GM12878 (cell line): ENCODE measurements around the gene ARHGAP15. TPM values are rescaled to one million over a fixed set of nuclear protein-coding genes. Genes with fewer than 3 reads are reported as not detected.

Experiments used
- ATAC-seq: fragments of 200-7000 bp; cut with Tn5 transposase; 3 replicates; pipeline ENCODE4 v1.9.1; 2020; ENCODE audit warnings: mild to moderate bottlenecking, moderate library complexity
- BruUV-seq: library from RNA; stranded (reverse); fragments of 400-500 nt; replicated peaks from 2 replicates; lab custom pipeline; 2021; lab: Mats Ljungman, UMichigan
- CTCF ChIA-PET: fragments of 300-600 bp; sonication (Branson Sonifier 250); formaldehyde crosslinking; extraction: SDS; loops from one replicate; lab custom pipeline; 2021; ENCODE audit warnings: inconsistent platforms; lab: Yijun Ruan, JAX
- POLR2A ChIA-PET: fragments of 350-600 bp; formaldehyde crosslinking; extraction: SDS; loops from one replicate; lab custom pipeline; 2021; ENCODE audit warnings: inconsistent platforms; lab: Charles Lee
- RAD21 ChIA-PET: fragments of 300-600 bp; sonication (Branson Sonifier 250); formaldehyde crosslinking; loops from one replicate; lab custom pipeline; 2023; ENCODE audit warnings: antibody characterized with exemption; ENCODE audit not compliant: unreplicated experiment; lab: Charles Lee
- SMC1A ChIA-PET: fragments of 300-600 bp; sonication (Branson Sonifier 250); formaldehyde crosslinking; loops from one replicate; lab custom pipeline; 2023; ENCODE audit not compliant: unreplicated experiment, uncharacterized antibody; lab: Charles Lee
- DNase-seq: peaks from one replicate; pipeline ENCODE4 v3.0.0-alpha.2; 2011; ENCODE audit warnings: low read depth, low spot score
- FAIRE-seq: peaks from 3 replicates; lab custom pipeline; 2011; peaks lifted over from hg19 to GRCh38; lab: Jason Lieb, UNC
- H2AFZ ChIP-seq: 2 replicates; pipeline ENCODE4 v1.6.0; 2011; ENCODE audit warnings: low read depth, low read length, control low read depth; ENCODE audit not compliant: control insufficient read depth
- H3K27ac ChIP-seq: 2 replicates; pipeline ENCODE4 v1.5.1; 2011; ENCODE audit warnings: control low read depth; ENCODE audit not compliant: control insufficient read depth, insufficient read depth
- H3K27me3 ChIP-seq, 2 experiments: replicated peaks in 1 of 2; 2 replicates each; pipeline versions ENCODE4 v1.6.0 to v1.6.1; 2011; ENCODE audit warnings: low read length in 1 of 2; ENCODE audit not compliant: control insufficient read depth in 2 of 2, insufficient read depth in 2 of 2
- H3K36me3 ChIP-seq, 2 experiments: 2 replicates each; pipeline ENCODE4 v1.5.1; 2011; ENCODE audit warnings: low read length in 1 of 2; ENCODE audit not compliant: control insufficient read depth in 2 of 2, insufficient read depth in 2 of 2
- H3K4me1 ChIP-seq: 2 replicates; pipeline ENCODE4 v1.6.1; 2011; ENCODE audit warnings: mild to moderate bottlenecking, low read length, moderate library complexity, mixed read lengths; ENCODE audit not compliant: control insufficient read depth, insufficient read depth
- H3K4me2 ChIP-seq: 2 replicates; pipeline ENCODE4 v1.6.0; 2011; ENCODE audit warnings: control low read depth; ENCODE audit not compliant: control insufficient read depth, insufficient read depth
- H3K4me3 ChIP-seq: fragments of 200-600 bp; sonication (generic); 2 replicates; pipeline ENCODE4 v1.5.1; 2016
- H3K79me2 ChIP-seq: 2 replicates; pipeline ENCODE4 v1.6.0; 2011; ENCODE audit warnings: low read length; ENCODE audit not compliant: control insufficient read depth, insufficient read depth
- H3K9ac ChIP-seq: 2 replicates; pipeline ENCODE4 v1.8.0; 2011; ENCODE audit warnings: low read length, control low read depth, mixed read lengths; ENCODE audit not compliant: control insufficient read depth, insufficient read depth
- H3K9me3 ChIP-seq: replicated peaks from 3 replicates; pipeline ENCODE4 v1.5.1; 2011; ENCODE audit warnings: mild to moderate bottlenecking, low read length; ENCODE audit not compliant: control insufficient read depth, insufficient read depth
- H4K20me1 ChIP-seq: 2 replicates; pipeline ENCODE4 v1.6.0; 2011; ENCODE audit not compliant: control insufficient read depth, insufficient read depth
- EED ChIP-seq: sonication (generic); IDR thresholded peaks from 2 replicates; pipeline ENCODE4 v1.6.1; 2016; ENCODE audit warnings: antibody characterized with exemption, low read depth
- JUND ChIP-seq: IDR thresholded peaks from 2 replicates; pipeline ENCODE4 v1.6.1; 2012; ENCODE audit warnings: low read depth, mild to moderate bottlenecking, low read length, improper control_type of control experiment, moderate library complexity
- MTA2 ChIP-seq: fragments of 450-650 bp; IDR thresholded peaks from 2 replicates; pipeline ENCODE4 v1.6.1; 2016; ENCODE audit warnings: low read depth, mild to moderate bottlenecking, moderate library complexity
- MXI1 ChIP-seq: fragments of 150-350 bp; IDR thresholded peaks from 2 replicates; pipeline ENCODE4 v1.6.1; 2011; ENCODE audit warnings: low read depth, mild to moderate bottlenecking, inconsistent platforms, low read length, improper control_type of control experiment
- NR2C1 ChIP-seq: fragments of 450-650 bp; IDR thresholded peaks from 2 replicates; pipeline ENCODE4 v1.6.1; 2017; ENCODE audit warnings: antibody characterized with exemption, mild to moderate bottlenecking, moderate library complexity
- NRF1 ChIP-seq: conservative IDR thresholded peaks from 2 replicates; pipeline ENCODE4 v1.6.1; 2011; ENCODE audit warnings: mild to moderate bottlenecking, low read depth, low read length, improper control_type of control experiment
- PAX8 ChIP-seq: fragments of 450-650 bp; IDR thresholded peaks from 2 replicates; pipeline ENCODE4 v1.6.1; 2017; ENCODE audit warnings: mild to moderate bottlenecking, moderate library complexity
- POLR2AphosphoS5 ChIP-seq: IDR thresholded peaks from 2 replicates; pipeline ENCODE4 v1.6.1; 2011; ENCODE audit warnings: mild to moderate bottlenecking, low read length, inconsistent platforms
- RBBP5 ChIP-seq: fragments of 200-600 bp; sonication (generic); conservative IDR thresholded peaks from 2 replicates; pipeline ENCODE4 v1.6.1; 2016
- STAT1 ChIP-seq: fragments of 450-650 bp; conservative IDR thresholded peaks from 2 replicates; pipeline ENCODE4 v1.6.1; 2014; ENCODE audit warnings: antibody characterized with exemption, mild to moderate bottlenecking
- ZNF207 ChIP-seq: fragments of 450-650 bp; IDR thresholded peaks from 2 replicates; pipeline ENCODE4 v1.6.1; 2014; ENCODE audit warnings: antibody characterized with exemption, mild to moderate bottlenecking, borderline replicate concordance
- WGBS: methylation state at CpG from one replicate; pipeline ENCODE4 v1.1.6; 2016; ENCODE audit warnings: low lambda C conversion rate; ENCODE audit not compliant: insufficient replicate concordance, insufficient coverage; ENCODE audit errors: missing lambda C conversion rate; 5-methylcytosine and 5-hydroxymethylcytosine counted together
- in situ Hi-C: fragments of 300-500 bp; cut with MboI; formaldehyde crosslinking; loops from 9 replicates; pipeline ENCODE4 v1.14.3; 2018; ENCODE audit warnings: mixed read lengths
- intact Hi-C: fragments of 100-400 bp; cut with micrococcal nuclease; formaldehyde crosslinking; loops from one replicate; pipeline ENCODE4 v1.14.2; 2022; ENCODE audit not compliant: unreplicated experiment
- polyA plus RNA-seq, 11 experiments: library from polyadenylated mRNA; depleted of rRNA in 4 of 11; unstranded in 6 of 11; stranded (reverse) in 5 of 11; fragments of >200 nt; fragmentation: Nextera tagmentation in 4 of 11; fragmentation: Illumina TruSeq in 1 of 11; extraction: Ambion mirVana in 4 of 11; extraction: Trizol in 1 of 11; gene quantifications; 1 replicate in 1 of 11; 2 replicates in 10 of 11; pipeline versions ENCODE4 v1.2.1 to v1.2.3, GENCODE V29; 2011 to 2016; ENCODE audit warnings: inconsistent platforms in 2 of 11, missing spikeins in 2 of 11, low read depth in 1 of 11
- total RNA-seq, 4 experiments: library from RNA; depleted of rRNA in 3 of 4; stranded (reverse); fragments of >200 nt in 3 of 4; fragmentation: Illumina TruSeq in 1 of 4; extraction: Trizol in 1 of 4; gene quantifications; 2 replicates each; pipeline versions ENCODE4 v1.2.1 to v1.2.3, GENCODE V29; 2013 to 2021
- TF ChIP-seq, protein P1 (sequence below): IDR thresholded peaks from 2 replicates; pipeline ENCODE4 v1.6.1; 2012; ENCODE audit warnings: mild to moderate bottlenecking, low read depth, low read length
- TF ChIP-seq, protein P2 (sequence below): IDR thresholded peaks from 2 replicates; pipeline ENCODE4 v1.6.1; 2011; ENCODE audit warnings: low read depth, mild to moderate bottlenecking, low read length, moderate library complexity, borderline replicate concordance; ENCODE audit errors: extremely low read depth
- TF ChIP-seq, protein P3 (sequence below): fragments of 450-650 bp; IDR thresholded peaks from 2 replicates; pipeline ENCODE4 v1.6.1; 2017; ENCODE audit warnings: mild to moderate bottlenecking, low read depth, inconsistent platforms; ENCODE audit not compliant: poor library complexity, severe bottlenecking
- TF ChIP-seq, protein P4 (sequence below): fragments of 450-650 bp; formaldehyde crosslinking; IDR thresholded peaks from 2 replicates; pipeline ENCODE4 v1.4.0; 2020; ENCODE audit warnings: mild to moderate bottlenecking, moderate library complexity

Gene ARHGAP15
- total and polyA plus RNA-seq, 10 of the 15 experiments (the other 5 are each of a cell fraction or from before 2014, with no cell fraction given) = 38.0 to 92.6 (median 66.7) TPM

DNA sequence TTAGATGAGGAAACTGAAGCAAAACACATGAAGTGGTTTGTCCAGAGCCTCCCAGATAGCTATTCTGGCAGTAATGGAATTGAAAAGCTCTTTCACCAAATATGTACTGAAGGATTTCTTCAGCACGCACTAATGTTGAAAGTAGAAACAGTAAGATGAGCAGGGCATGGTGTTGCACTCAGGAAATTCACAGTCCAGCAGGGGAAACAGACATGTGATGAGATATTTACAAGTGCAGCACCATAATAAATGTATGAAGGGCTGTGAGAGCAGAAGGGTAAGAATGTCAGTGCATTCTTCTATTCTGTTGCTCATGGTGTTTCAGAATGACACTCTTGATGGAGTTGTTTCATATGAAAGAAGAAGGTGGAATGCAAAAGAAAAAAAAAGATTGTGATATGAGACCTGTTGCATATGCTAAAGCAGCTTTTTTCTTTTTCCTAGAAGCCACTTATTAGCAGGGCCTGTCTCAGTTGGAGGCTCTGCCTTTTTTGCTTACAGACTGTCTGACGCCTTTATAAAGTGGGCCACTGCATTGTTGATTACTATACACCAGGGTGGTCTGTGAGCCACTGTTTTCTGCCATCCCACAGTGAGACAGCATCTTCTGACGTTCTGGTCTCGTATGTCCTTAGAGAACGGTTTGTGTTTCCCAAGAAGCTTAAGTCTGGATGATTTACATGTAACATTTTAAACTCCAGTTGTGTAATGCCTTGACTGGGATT, 516.9 kb downstream of the ARHGAP15 start:
- ATAC-seq (no peak), DNase-seq (no peak), FAIRE-seq (no peak)
- H4K20me1 ChIP-seq = no peaks in the 10 kb centered on the region
- RAD21 ChIA-PET = no interaction called here
- WGBS = 96% methylated on average over 5 of the region's 5 CpGs
- CTCF ChIA-PET = no interaction called here
- H3K36me3 ChIP-seq = no peaks in the 10 kb centered on the region; a peak in 1 of 4 replicates
- H3K9ac ChIP-seq = no peak overlapping the region
- intact Hi-C loops = no loop called here
- TF ChIP-seq, protein P1, sequence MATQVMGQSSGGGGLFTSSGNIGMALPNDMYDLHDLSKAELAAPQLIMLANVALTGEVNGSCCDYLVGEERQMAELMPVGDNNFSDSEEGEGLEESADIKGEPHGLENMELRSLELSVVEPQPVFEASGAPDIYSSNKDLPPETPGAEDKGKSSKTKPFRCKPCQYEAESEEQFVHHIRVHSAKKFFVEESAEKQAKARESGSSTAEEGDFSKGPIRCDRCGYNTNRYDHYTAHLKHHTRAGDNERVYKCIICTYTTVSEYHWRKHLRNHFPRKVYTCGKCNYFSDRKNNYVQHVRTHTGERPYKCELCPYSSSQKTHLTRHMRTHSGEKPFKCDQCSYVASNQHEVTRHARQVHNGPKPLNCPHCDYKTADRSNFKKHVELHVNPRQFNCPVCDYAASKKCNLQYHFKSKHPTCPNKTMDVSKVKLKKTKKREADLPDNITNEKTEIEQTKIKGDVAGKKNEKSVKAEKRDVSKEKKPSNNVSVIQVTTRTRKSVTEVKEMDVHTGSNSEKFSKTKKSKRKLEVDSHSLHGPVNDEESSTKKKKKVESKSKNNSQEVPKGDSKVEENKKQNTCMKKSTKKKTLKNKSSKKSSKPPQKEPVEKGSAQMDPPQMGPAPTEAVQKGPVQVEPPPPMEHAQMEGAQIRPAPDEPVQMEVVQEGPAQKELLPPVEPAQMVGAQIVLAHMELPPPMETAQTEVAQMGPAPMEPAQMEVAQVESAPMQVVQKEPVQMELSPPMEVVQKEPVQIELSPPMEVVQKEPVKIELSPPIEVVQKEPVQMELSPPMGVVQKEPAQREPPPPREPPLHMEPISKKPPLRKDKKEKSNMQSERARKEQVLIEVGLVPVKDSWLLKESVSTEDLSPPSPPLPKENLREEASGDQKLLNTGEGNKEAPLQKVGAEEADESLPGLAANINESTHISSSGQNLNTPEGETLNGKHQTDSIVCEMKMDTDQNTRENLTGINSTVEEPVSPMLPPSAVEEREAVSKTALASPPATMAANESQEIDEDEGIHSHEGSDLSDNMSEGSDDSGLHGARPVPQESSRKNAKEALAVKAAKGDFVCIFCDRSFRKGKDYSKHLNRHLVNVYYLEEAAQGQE = no peak
- TF ChIP-seq ZNF207 (no peak), MXI1 (no peak), NRF1 (no peak), EED (no peak), NR2C1 (no peak), POLR2AphosphoS5 (no peak), MTA2 (no peak), RBBP5 (no peak), JUND (no peak), PAX8 (no peak), STAT1 (no peak)
- TF ChIP-seq, protein P2, sequence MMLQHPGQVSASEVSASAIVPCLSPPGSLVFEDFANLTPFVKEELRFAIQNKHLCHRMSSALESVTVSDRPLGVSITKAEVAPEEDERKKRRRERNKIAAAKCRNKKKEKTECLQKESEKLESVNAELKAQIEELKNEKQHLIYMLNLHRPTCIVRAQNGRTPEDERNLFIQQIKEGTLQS = no peak
- TF ChIP-seq, protein P3, sequence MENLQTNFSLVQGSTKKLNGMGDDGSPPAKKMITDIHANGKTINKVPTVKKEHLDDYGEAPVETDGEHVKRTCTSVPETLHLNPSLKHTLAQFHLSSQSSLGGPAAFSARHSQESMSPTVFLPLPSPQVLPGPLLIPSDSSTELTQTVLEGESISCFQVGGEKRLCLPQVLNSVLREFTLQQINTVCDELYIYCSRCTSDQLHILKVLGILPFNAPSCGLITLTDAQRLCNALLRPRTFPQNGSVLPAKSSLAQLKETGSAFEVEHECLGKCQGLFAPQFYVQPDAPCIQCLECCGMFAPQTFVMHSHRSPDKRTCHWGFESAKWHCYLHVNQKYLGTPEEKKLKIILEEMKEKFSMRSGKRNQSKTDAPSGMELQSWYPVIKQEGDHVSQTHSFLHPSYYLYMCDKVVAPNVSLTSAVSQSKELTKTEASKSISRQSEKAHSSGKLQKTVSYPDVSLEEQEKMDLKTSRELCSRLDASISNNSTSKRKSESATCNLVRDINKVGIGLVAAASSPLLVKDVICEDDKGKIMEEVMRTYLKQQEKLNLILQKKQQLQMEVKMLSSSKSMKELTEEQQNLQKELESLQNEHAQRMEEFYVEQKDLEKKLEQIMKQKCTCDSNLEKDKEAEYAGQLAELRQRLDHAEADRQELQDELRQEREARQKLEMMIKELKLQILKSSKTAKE = no peak
- TF ChIP-seq, protein P4, sequence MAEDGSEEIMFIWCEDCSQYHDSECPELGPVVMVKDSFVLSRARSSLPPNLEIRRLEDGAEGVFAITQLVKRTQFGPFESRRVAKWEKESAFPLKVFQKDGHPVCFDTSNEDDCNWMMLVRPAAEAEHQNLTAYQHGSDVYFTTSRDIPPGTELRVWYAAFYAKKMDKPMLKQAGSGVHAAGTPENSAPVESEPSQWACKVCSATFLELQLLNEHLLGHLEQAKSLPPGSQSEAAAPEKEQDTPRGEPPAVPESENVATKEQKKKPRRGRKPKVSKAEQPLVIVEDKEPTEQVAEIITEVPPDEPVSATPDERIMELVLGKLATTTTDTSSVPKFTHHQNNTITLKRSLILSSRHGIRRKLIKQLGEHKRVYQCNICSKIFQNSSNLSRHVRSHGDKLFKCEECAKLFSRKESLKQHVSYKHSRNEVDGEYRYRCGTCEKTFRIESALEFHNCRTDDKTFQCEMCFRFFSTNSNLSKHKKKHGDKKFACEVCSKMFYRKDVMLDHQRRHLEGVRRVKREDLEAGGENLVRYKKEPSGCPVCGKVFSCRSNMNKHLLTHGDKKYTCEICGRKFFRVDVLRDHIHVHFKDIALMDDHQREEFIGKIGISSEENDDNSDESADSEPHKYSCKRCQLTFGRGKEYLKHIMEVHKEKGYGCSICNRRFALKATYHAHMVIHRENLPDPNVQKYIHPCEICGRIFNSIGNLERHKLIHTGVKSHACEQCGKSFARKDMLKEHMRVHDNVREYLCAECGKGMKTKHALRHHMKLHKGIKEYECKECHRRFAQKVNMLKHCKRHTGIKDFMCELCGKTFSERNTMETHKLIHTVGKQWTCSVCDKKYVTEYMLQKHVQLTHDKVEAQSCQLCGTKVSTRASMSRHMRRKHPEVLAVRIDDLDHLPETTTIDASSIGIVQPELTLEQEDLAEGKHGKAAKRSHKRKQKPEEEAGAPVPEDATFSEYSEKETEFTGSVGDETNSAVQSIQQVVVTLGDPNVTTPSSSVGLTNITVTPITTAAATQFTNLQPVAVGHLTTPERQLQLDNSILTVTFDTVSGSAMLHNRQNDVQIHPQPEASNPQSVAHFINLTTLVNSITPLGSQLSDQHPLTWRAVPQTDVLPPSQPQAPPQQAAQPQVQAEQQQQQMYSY (CRISPR knock-in tag) = no peak
- in situ Hi-C loops = no loop called here
- H3K4me1 ChIP-seq = no peaks in the 10 kb centered on the region
- H3K4me3 ChIP-seq = no peak overlapping the region
- no peaks in the 10 kb centered on the region for H3K27me3 ChIP-seq
- H3K79me2 ChIP-seq = no peaks in the 10 kb centered on the region
- SMC1A ChIA-PET = no interaction called here
- no peak overlapping the region for H3K4me2 ChIP-seq
- H3K27ac ChIP-seq = no peak overlapping the region
- POLR2A ChIA-PET = no interaction called here
- no TSS peak for BruUV-seq
- no peaks in the 10 kb centered on the region for H3K9me3 ChIP-seq
- H2AFZ ChIP-seq = no peak overlapping the region
